Measurements from ENCODE around the gene CRY2. TPM values are rescaled to one million over a fixed set of nuclear protein-coding genes. Genes with fewer than 3 reads are reported as not detected.

The CRY2 gene
- total RNA-seq, 4 donors from 2014 or later = 42.2 to 73.6 (median 50.2) TPM

DNA sequence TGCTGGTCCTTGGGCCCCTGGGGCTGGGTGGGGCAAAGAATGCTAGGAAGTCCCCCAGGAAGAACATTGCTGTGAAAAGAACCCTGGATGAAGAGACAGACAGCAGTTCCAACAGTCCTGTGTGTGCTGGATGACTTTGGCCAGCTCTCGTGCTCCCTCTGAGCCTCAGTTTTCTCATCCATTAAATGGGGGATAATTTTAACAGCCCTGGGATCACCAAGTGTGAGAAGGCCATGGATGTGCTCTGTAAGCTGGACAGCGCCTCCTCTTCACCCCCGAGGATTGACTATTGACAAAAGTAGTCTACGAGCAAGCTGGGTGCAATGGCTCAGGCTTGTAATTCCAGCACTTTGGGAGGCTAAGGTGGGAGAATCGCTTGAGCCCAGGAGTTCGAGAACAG lies 77.7 kb downstream of the CRY2 start:
- Histone ChIP-seq H3K4me3 (no peak overlapping the region), H3K27ac (no peak overlapping the region), H3K36me3 (no peaks in the 10 kb centered on the region), H3K9me3 (no peaks in the 10 kb centered on the region), H3K27me3 (peaks cover 35% of the 10 kb centered on the region), H3K4me1 (peaks cover 7 to 24% (median 20%) of the 10 kb centered on the region in 4 donors)
- in situ Hi-C loops (cut with MboI; ENCODE audit: low pct_ligation_motif_present in 1 of 4, low pct_unique_long_range_greater_than_20kb in 1 of 4, low sequenced_read_pairs in 3 of 4) (no loop called here), intact Hi-C loops (cut with DNase I; ENCODE audit: low total_unique reads) (no loop called here)
- no peak for DNase-seq
- no peak for TF ChIP-seq EP300 (IDR thresholded peaks at IDR 0.05; ENCODE audit: low read depth)
- no peak for TF ChIP-seq POLR2AphosphoS5 (IDR thresholded peaks at IDR 0.05)
- TF ChIP-seq POLR2A (IDR thresholded peaks at IDR 0.05) = no peak
- TF ChIP-seq, protein P1, sequence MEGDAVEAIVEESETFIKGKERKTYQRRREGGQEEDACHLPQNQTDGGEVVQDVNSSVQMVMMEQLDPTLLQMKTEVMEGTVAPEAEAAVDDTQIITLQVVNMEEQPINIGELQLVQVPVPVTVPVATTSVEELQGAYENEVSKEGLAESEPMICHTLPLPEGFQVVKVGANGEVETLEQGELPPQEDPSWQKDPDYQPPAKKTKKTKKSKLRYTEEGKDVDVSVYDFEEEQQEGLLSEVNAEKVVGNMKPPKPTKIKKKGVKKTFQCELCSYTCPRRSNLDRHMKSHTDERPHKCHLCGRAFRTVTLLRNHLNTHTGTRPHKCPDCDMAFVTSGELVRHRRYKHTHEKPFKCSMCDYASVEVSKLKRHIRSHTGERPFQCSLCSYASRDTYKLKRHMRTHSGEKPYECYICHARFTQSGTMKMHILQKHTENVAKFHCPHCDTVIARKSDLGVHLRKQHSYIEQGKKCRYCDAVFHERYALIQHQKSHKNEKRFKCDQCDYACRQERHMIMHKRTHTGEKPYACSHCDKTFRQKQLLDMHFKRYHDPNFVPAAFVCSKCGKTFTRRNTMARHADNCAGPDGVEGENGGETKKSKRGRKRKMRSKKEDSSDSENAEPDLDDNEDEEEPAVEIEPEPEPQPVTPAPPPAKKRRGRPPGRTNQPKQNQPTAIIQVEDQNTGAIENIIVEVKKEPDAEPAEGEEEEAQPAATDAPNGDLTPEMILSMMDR (IDR thresholded peaks at IDR 0.05) = no peak
- WGBS, 2 donors (ENCODE audit: low coverage in 1 of 2) = 83 to 94% methylated on average over 1 to 6 of the region's 6 CpGs

DNA sequence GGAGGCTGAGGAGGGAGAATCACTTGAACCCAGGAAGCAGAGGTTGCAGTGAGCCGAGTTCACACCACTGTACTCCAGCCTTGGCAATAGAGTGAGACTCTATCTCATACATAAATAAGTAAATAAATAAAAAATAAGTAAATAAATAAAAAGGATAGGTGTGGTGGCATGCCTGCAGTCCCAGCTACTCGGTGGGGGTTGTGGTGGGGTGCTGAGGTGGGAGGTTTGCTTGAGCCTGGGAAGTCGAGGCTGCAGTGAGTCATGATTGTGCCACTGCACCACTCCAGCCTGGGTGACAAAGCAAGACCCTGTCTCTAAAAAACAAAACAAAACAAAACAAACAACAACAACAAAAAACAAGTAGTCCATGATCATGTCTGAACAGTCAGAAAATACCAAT lies 78.3 kb downstream of the CRY2 start:
- TF ChIP-seq POLR2AphosphoS5 (IDR thresholded peaks at IDR 0.05) (no peak), EP300 (IDR thresholded peaks at IDR 0.05; ENCODE audit: low read depth) (no peak), POLR2A (IDR thresholded peaks at IDR 0.05) (no peak)
- TF ChIP-seq, protein P1 (IDR thresholded peaks at IDR 0.05) = no peak
- in situ Hi-C loops (cut with MboI; ENCODE audit: low pct_ligation_motif_present in 1 of 4, low pct_unique_long_range_greater_than_20kb in 1 of 4, low sequenced_read_pairs in 3 of 4) (no loop called here), intact Hi-C loops (cut with DNase I; ENCODE audit: low total_unique reads) (no loop called here)
- Histone ChIP-seq H3K4me1 (peaks cover 13 to 30% (median 25%) of the 10 kb centered on the region in 4 donors), H3K9me3 (no peaks in the 10 kb centered on the region), H3K27ac (no peak overlapping the region), H3K27me3 (peaks cover 35% of the 10 kb centered on the region), H3K36me3 (no peaks in the 10 kb centered on the region), H3K4me3 (no peak overlapping the region)
- no peak for DNase-seq
- WGBS, 2 donors (ENCODE audit: low coverage in 1 of 2) = 77% methylated on average over 2 to 3 of the region's 3 CpGs

DNA sequence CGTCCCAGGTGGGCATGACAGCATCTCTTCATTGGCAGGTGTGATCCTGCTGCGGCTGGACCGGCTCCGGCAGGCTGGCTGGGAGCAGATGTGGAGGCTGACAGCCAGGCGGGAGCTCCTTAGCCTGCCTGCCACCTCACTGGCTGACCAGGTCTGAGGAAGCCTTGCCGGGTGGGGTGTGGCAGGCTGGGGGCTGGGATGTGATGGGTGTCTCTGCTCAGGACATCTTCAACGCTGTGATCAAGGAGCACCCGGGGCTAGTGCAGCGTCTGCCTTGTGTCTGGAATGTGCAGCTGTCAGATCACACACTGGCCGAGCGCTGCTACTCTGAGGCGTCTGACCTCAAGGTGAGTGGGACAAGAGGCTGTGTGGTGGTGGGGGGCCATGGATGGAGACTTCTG lies 78.7 kb downstream of the CRY2 start:
- DNase-seq = peak; percentile 4

DNA sequence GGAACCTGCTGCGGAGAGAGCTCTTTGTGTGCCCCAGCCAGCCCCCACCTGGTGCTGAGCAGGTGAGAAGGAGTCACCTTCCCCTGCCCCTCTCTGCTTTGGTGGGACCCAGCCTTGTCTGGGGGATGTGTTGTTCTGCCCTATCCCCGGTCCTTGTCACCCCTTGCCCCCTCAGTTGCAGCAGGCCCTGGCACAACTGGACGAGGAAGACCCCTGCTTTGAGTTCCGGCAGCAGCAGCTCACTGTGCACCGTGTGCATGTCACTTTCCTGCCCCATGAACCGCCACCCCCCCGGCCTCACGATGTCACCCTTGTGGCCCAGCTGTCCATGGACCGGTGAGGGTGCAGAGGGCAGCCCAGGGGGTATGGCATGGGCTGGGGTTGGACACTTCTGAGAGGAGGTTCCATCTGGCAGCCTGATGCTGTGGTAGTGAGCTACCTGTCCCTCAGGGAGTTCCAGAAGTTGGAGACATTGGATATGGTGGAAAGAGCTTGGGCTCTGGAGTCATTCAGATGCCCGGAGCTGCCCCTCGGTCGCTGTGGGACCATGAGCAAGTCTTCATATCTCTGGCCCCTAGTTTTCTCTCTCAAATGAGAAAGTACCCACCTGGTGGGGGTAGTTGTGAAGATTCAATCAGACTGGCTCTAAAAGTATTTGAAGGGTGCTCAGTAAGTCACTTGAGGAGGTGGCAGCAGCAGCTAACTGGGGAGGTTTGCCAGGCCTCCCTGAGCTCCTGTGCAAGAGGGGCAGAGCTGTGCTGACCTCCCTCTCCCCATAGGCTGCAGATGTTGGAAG lies 79.5 kb downstream of the CRY2 start:
- H3K36me3 ChIP-seq = no peaks in the 10 kb centered on the region
- TF ChIP-seq POLR2AphosphoS5 (IDR thresholded peaks at IDR 0.05) (no peak), POLR2A (IDR thresholded peaks at IDR 0.05) (no peak), EP300 (IDR thresholded peaks at IDR 0.05; ENCODE audit: low read depth) (no peak)
- TF ChIP-seq, protein P1 (IDR thresholded peaks at IDR 0.05) = no peak
- intact Hi-C loops (cut with DNase I; ENCODE audit: low total_unique reads) (no loop called here), in situ Hi-C loops (cut with MboI; ENCODE audit: low pct_ligation_motif_present in 1 of 4, low pct_unique_long_range_greater_than_20kb in 1 of 4, low sequenced_read_pairs in 3 of 4) (no loop called here)
- no peaks in the 10 kb centered on the region for H3K9me3 ChIP-seq
- no peak overlapping the region for H3K27ac ChIP-seq
- H3K27me3 ChIP-seq = peaks cover 27% of the 10 kb centered on the region
- WGBS, 2 donors (ENCODE audit: low coverage in 1 of 2) = 93 to 100% methylated on average over 5 to 12 of the region's 12 CpGs
- peaks cover 14 to 31% (median 27%) of the 10 kb centered on the region in 4 donors for H3K4me1 ChIP-seq
- DNase-seq = peak; percentile 5
- H3K4me3 ChIP-seq = no peak overlapping the region

More for the DNA sequence above, 78.7 kb downstream of the CRY2 start:
- intact Hi-C loops (cut with DNase I; ENCODE audit: low total_unique reads) = no loop called here
- Histone ChIP-seq H3K27me3 (peaks cover 35% of the 10 kb centered on the region), H3K4me3 (no peak overlapping the region), H3K27ac (no peak overlapping the region), H3K9me3 (no peaks in the 10 kb centered on the region), H3K4me1 (peaks cover 14 to 33% (median 28%) of the 10 kb centered on the region in 4 donors), H3K36me3 (no peaks in the 10 kb centered on the region)
- 68% methylated on average over 11 of the region's 12 CpGs; no CpG with 5 or more reads in 1 of the 2 donors for WGBS, 2 donors (ENCODE audit: low coverage in 1 of 2)
- TF ChIP-seq EP300 (IDR thresholded peaks at IDR 0.05; ENCODE audit: low read depth) = no peak
- TF ChIP-seq, protein P1 (IDR thresholded peaks at IDR 0.05) = no peak
- in situ Hi-C loops (cut with MboI; ENCODE audit: low pct_ligation_motif_present in 1 of 4, low pct_unique_long_range_greater_than_20kb in 1 of 4, low sequenced_read_pairs in 3 of 4) = no loop called here
